GM08714 (cell line): ENCODE measurements around the gene IFITM1.
"Not testable (repeated sequence)": the region's sequence is repeated elsewhere in the genome, so short reads cannot be mapped to it uniquely, and the experiment has no call there.

Experiments used
- H3K4me3 ChIP-seq: fragments of 200-500 bp; sonication (Bioruptor generic); 2 replicates; pipeline ENCODE4 v1.5.1; 2014; ENCODE audit warnings: mild to moderate bottlenecking, low read length, inconsistent platforms
- ZNF274 ChIP-seq: IDR thresholded peaks from 2 replicates; pipeline ENCODE4 v1.6.1; 2012; ENCODE audit warnings: mild to moderate bottlenecking, low read depth, low read length

Gene IFITM1

DNA sequence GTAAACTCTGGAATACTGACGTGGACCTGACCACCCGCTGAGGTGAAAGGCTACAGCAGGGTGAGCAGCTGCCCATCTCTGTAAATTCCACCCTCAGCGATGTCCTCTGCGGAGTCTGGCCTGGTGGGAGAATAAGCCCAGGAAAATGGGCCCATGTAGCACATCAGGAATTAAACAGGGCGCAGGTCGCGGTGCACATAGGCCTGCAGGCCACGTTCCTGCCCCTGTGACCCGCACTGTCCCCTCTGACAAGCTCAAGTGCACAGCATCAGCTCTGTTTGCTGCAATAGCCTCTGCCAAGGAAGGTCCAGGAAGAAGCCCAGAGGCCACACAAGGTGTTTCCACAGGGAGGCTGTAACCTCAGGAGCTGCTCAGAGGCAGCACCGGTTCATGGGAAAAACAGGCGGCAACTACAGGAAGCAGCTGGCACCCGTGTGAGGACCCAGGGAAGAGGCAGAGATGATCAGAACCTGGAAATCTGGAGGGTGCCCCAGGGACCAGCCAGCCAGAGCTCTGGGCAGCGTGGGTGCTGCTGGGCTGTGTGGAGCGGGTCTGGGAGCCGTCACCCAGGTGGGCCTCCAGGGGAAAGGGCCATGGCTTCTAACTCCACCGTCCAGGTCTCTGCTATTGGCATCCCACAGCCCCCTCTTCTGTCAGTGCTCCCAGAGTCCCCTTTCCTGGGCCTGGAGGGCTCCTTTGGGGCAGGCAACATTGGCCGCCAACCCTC, 7.0 kb upstream of the IFITM1 start:
- no peak for TF ChIP-seq ZNF274
- no peak overlapping the region for H3K4me3 ChIP-seq

DNA sequence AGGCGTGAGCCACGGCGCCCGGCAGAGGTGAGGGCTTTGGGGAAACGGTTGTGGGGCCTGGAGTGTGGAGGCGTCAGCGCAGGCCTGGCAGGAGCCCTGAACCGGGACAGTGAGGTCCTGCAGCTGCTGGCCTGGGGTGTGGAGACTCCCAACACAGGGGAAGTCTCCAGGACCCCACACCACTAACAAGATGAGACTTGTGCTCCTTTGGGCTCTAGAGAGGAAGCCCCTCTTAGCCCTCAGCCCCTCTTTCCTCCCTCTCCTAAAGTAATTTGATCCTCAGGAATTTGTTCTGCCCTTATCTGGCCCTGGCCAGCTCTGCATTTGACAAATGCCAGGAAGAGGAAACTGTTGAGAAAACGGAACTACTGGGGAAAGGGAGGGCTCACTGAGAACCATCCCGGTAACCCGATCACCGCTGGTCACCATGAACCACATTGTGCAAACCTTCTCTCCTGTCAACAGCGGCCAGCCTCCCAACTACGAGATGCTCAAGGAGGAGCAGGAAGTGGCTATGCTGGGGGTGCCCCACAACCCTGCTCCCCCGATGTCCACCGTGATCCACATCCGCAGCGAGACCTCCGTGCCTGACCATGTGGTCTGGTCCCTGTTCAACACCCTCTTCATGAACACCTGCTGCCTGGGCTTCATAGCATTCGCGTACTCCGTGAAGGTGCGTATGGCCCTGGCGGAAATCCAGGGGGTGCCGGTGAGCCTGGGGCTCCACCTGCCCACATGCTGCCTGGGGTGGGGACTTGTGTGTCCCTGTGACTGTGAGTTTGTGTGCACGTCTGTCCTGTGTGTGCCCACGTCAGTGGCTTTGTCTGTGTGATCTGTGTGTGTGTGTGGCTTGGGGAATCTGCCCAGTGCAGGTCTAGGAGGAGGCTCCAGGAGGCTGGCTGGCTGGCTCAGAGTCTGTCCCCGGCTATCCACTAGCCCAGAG, 5.8 kb upstream of the IFITM1 start, which contains the start of gene IFITM2:
IFITM2 (plus strand) TSS at position 51 of the 943 bp plus-strand sequence; CDS start at position 428, 377 bp downstream.
- peak within 1 kb of the TSS; percentile 54; the same call in 1 of the 2 replicates for H3K4me3 ChIP-seq

GRCh38 chr11:308740-309665, 4.8 kb upstream of the IFITM1 start:
- peak overlapping the region; percentile 54; the same call in 1 of the 2 replicates for H3K4me3 ChIP-seq

DNA sequence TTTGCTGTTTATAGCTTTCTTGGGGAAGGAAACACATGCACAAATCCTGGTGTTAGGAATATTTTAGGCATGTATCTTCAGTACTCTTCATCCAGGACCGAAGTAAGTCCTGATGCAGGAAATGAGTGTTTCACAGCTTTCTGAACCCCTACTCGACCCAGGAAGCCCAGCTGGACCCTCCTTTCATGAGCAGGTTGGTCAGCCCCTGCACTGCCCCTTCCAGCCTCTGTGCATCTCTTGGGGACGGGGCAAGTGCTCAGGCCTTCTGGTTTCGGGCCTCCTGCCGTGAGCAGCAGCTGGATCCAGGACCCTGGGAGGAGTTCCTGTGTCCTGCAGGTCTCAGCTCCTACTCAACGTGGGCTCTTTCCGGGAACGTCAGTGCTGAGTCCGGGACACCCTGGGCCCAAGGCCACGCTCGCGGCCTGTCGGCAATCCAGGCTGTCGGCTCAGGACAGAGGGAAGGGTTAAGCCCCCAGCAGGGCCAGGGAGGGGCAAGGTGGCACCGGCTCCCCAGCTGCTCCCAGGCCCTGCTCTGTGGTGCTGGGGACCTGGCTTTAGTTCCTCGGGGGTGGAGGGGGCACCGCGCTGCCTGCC, 3.8 kb upstream of the IFITM1 start:
- peak overlapping the region; percentile 37; the same call in 1 of the 2 replicates for H3K4me3 ChIP-seq

DNA sequence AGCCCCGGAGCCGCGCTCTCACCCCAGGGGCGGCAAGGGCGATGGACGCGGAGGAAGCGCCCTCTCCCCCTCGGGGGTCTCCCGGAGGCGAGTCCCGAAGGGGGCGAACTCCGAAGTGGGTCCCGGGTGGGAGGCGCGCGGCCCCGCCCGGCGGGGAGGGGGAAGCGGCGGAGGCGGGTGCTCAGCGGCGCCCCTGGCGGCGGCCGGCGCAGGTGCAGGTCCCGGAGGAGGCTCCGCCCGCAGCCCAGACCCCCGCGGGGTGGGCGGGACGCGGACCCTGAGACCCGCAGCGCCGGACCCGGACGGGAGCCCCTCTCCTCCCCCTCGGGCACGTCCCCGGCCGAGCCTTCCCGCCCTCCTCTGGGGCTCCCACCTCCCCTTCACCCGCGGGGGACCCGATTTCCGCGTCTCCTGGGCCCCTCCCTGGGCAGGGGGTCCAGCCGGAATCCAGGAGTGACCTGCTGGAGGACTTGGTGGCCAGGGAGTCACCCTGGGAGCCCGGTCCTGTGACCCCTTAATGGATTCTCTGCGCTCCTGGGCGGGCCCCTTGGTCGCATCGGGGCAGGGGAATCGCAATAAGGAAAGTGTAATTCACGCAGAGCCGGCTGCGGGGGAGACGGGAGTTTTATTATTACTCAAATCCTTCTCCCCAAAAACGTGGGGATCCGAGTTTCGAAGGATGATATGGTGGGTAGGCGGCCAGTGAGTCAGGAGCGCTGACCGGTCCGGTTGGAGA, 2.7 kb upstream of the IFITM1 start:
- not testable (repeated sequence) for H3K4me3 ChIP-seq

DNA sequence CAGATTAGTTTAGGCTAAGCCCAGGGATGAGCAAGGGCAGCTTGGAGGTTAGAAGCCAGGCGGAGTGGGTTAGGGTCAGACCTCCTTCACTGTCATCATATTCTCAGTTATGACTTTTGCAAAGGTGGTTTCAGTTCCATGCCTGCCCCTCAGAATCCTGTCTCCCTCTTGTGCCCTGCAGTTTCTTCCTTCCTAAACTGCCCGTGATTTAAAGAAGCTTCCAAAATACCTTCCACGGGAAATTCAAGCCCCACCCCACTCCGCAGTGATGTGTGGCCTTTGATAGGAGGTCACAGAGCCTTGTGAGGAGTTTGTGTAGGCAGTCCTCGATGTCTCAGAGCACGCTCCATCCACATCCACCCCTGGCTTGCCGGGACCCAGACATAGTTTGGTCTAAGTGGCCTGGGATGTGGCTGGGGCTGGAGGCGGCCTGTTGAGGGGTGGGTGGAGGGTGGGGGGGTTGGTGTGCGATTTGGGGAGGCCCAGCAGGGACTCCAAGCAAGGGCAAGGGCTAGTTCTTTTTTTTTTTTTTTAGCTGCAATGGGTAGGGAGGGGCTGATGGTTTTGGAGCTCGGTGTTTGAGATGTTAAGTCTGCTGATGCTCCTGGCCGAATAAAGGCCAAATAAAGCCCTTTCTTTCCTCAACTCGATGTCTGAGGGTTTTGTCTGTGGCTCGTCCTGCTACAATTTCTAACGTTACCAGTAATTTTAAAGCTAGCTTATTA, 1.6 kb upstream of the IFITM1 start:
- no peak for TF ChIP-seq ZNF274
- peak overlapping the region; percentile 0; the same call in 1 of the 2 replicates for H3K4me3 ChIP-seq

DNA sequence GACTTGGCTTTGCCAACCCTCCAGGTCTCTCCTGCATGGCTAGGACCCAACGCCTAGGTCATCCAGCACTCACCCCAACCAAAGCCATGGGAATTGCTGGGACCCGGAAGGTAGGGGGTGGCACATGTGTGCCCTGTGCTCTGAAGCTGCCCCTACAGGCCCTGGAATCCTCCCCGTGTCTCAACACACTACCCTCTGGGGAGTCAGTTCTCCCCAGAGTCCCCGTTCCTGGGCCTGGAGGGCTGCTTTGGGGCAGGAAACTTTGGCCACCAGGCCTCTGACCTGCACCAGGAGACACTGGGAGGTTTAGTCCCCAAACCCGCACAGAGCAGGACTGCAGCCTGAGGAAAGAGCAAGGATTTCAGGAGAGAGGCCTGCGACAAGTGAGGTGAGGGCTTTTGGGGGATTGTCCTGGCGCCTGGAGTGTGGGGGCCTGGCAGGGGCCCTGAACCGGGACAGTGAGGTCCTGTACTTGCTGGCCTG, 495 bp upstream of the IFITM1 start:
- no peak for TF ChIP-seq ZNF274
- H3K4me3 ChIP-seq = peak overlapping the region; percentile 90; the same call in 1 of the 2 replicates

DNA sequence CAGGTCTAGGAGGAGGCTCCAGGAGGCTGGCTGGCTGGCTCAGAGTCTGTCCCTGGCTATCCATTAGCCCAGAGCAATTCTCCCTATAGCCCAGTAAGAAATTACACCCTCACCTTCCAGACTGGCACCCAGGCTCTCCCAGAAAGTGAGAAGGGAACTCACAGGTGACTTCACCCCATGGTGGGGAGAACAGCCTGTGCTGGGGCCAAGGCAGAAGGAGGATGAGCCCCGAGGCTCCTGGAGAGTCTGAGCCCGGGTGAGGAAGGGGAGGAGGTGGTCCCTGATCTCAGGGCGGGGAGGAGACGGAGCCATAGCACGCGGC, 675 bp downstream of the IFITM1 start:
- H3K4me3 ChIP-seq = peak overlapping the region; percentile 90; the same call in 1 of the 2 replicates

DNA sequence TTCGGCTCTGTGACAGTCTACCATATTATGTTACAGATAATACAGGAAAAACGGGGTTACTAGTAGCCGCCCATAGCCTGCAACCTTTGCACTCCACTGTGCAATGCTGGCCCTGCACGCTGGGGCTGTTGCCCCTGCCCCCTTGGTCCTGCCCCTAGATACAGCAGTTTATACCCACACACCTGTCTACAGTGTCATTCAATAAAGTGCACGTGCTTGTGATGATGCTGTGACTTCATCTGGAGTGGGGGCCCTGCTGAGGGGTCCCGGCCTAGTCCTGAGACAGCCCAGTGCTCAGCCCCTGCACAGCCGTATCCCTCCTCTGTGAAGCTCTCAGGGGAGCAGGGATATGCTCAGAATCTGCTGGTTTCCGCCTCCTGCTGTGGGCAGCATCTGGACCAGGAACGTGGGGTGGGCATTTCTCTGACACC, 1.2 kb downstream of the IFITM1 start:
- peak overlapping the region; percentile 90; the same call in 1 of the 2 replicates for H3K4me3 ChIP-seq
- no peak for TF ChIP-seq ZNF274

DNA sequence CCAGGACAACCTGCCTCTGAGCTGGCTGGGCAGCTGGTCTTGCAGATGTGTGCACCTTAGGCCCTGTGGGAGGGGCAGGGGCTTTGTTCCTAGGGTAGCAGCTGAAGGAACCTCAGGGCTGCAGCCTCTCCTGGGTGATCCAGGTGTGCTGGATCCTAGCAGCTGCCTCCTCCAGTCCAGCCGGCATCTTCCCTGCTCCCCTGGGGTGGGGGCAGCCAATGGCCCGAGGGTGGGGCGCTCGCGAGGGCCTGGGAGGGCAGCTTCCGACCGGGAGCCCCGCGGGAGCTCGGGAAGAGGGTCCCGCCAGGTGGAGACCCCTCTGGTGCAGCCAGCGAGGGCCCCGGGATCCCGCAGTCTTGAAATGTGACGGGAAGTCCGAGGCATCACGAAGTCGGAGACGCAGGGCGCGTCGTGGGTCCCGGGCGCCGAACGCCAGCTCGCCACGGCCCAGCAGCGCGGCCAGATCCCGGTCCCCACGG, 1.7 kb downstream of the IFITM1 start:
- H3K4me3 ChIP-seq = peak overlapping the region; percentile 90; the same call in 1 of the 2 replicates
- no peak for TF ChIP-seq ZNF274

DNA sequence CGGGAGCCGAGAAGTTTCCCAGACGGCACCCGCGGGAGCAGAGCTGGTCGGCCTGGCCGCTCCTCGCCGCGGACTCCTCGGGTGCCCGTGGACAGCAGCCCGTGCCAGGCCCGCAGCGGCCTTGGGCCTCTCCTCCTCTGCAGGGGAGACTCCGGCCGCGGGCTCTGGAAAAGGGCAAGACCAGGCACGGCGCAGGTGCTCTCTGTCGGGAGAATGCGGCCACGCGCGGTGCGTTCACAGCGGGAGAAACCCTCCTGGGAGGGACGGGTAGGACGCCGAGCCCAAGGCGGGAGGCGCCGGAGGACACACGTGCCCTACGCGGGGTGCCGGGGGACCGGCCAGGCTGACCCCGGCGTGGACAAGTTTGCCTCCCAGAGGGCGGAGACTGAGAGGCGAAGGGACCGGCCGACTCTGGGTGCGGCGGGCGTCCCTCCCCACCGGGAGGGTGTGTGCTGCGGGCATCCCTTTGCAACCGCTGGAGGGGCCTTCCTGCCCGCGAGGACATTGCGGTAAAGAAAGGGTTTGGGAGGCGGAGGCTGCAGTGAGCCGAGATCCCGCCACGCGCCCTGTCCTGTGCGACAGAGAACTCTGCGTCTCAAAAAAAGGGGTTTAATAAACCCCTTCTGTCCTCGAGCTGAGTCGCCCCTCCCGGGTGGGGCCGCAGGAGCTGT, 2.3 kb downstream of the IFITM1 start:
- no peak for TF ChIP-seq ZNF274
- H3K4me3 ChIP-seq = peak overlapping the region; percentile 90; the same call in 1 of the 2 replicates

- peak overlapping the region; percentile 90; the same call in 1 of the 2 replicates for H3K4me3 ChIP-seq
- TF ChIP-seq ZNF274 = no peak
Observed at GRCh38 chr11:316891-317301, 3.1 kb downstream of the IFITM1 start.

GRCh38 chr11:317668-318404, 4.0 kb downstream of the IFITM1 start:
- not testable (repeated sequence) for H3K4me3 ChIP-seq

GRCh38 chr11:318405-319120, 4.7 kb downstream of the IFITM1 start:
- H3K4me3 ChIP-seq = peak overlapping the region; percentile 33; the same call in 1 of the 2 replicates

DNA sequence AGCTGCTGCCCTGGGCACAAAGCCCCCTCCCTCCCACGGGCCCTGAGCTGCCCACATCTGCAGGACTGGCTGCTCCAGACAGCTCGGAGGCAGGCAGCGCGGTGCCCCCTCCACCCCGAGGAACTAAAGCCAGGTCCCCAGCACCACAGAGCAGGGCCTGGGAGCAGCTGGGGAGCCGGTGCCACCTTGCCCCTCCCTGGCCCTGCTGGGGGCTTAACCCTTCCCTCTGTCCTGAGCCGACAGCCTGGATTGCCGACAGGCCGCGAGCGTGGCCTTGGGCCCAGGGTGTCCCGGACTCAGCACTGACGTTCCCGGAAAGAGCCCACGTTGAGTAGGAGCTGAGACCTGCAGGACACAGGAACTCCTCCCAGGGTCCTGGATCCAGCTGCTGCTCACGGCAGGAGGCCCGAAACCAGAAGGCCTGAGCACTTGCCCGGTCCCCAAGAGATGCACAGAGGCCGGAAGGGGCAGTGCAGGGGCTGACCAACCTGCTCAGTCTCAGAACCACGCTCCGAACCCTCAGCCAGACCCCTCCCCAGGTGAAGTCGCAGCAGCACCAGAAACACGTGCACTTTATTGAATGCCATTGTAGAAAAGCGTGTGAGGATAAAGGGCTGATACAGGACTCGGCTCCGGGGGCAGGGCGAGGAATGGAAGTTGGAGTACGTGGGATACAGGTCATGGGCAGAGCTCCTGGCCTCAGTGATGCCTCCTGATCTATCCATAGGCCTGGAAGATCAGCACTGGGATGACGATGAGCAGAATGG, 5.5 kb downstream of the IFITM1 start:
- peak overlapping the region; percentile 33; the same call in 1 of the 2 replicates for H3K4me3 ChIP-seq
